Peyer's patch (tissue), 4 donors: ENCODE results near the gene SAMD10.

ENCODE experiments used
- CTCF ChIP-seq, 6 experiments: fragments of 450-650 bp in 4 of 6; fragments of 200-600 bp in 2 of 6; sonication (generic) in 1 of 6; IDR thresholded peaks; one replicate each; pipeline ENCODE4 v1.5.1; 2017 to 2019; ENCODE audit warnings: antibody characterized with exemption in 6 of 6, mild to moderate bottlenecking in 3 of 6, moderate library complexity in 1 of 6
- POLR2A ChIP-seq, 2 donors: fragments of 450-650 bp; IDR thresholded peaks; one replicate each; pipeline ENCODE4 v1.5.1; 2017; ENCODE audit warnings: antibody characterized with exemption in 2 of 2, mild to moderate bottlenecking in 2 of 2, moderate library complexity in 2 of 2

- TF ChIP-seq CTCF (IDR thresholded peaks at IDR 0.05) (no peak), POLR2A (IDR thresholded peaks at IDR 0.05) (no peak)
Observed at GRCh38 chr20:63942969-63943807, 36.3 kb downstream of the SAMD10 start.
